ENCODE results near the gene HS1BP3. TPM values are rescaled to one million over a fixed set of nuclear protein-coding genes. Genes with fewer than 3 reads are reported as not detected.
A peak's percentile ranks its signal among the peaks of the same experiment; 100 is the strongest.

Gene HS1BP3
- total and polyA plus RNA-seq, 9 of the 15 experiments (the other 6 are each of a cell fraction or from before 2014, with no cell fraction given), result 0.41 to 8.3 (median 5.9) TPM

DNA sequence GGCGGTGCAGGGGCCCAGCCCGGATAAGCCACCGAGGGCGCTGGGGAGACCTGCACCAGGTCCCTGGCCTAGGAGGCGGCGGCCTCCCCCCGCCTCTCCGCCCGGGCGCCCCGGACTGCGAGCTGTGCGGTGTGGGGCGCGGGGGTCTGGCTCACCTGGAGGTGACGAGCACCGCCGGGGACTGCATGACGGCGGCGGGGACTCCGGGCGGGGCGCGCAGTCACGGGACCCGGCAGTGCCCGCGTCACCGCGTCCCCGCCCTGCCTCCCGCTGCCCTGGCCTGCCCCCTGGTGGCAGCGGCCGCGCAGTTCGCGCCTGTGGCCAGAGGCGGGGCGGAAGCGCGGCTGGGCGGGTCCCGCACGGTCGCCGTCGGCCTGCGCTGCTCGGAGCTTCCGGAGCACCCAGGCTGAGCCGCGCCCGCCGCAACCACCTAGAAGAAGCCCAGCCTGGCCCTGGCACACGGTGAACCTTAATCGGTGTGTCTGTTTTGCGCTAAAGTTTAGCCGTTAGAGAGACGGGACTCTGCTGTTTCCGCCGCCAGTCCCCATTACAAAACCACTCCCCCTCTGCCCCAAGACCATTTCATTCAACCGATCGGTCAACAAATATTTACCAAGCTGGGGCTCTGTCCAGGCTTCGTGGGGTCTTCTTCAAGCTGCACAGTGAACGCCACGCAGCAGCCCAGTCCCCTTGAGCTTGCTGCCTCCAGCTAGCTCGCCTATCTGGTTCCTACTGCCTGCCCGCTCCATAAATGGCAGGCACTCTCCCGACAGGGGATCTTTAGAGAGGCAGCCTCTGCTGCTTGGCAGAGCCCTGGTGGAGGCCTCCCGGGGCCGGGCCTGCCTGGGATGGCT is at the start of gene HS1BP3 (continued):
- TF ChIP-seq RBBP5 (IDR thresholded peaks at IDR 0.05; ENCODE audit: borderline replicate concordance, insufficient read depth, low read length, poor library complexity, severe bottlenecking) (no peak), GABPB1 (CRISPR knock-in tag; IDR thresholded peaks at IDR 0.05) (peak; percentile 15), HEY1 (CRISPR knock-in tag; IDR thresholded peaks at IDR 0.05; ENCODE audit: borderline replicate concordance) (no peak), KDM1A (IDR thresholded peaks at IDR 0.05) (no peak), C11orf30 (IDR thresholded peaks at IDR 0.05; ENCODE audit: low read depth) (no peak), SNIP1 (IDR thresholded peaks at IDR 0.05; ENCODE audit: low read depth) (no peak), RB1 (IDR thresholded peaks at IDR 0.05; ENCODE audit: low read depth) (peak; percentile 99), ZNF445 (CRISPR knock-in tag; IDR thresholded peaks at IDR 0.05; ENCODE audit: low read depth) (no peak), ZZZ3 (IDR thresholded peaks at IDR 0.05) (no peak), SAFB (IDR thresholded peaks at IDR 0.05; ENCODE audit: borderline replicate concordance, low read depth, low read length) (no peak), SRSF9 (IDR thresholded peaks at IDR 0.05; ENCODE audit: borderline replicate concordance, low read depth, low read length) (no peak), RBM39 (optimal IDR thresholded peaks at IDR 0.05; ENCODE audit: low read depth, low read length) (no peak), ATF1 (CRISPR knock-in tag; IDR thresholded peaks at IDR 0.05) (0 out of 2 replicates have a peak, but pooled peaks have one; percentile 34), ATF1 (tag; IDR thresholded peaks at IDR 0.05) (peak; percentile 95), POLR2B (IDR thresholded peaks at IDR 0.05; ENCODE audit: low read depth, partially characterized antibody) (no peak), POLR2A (conservative IDR thresholded peaks at IDR 0.05) (peak; percentile 83), ZNF644 (tag; IDR thresholded peaks at IDR 0.05; ENCODE audit: low read depth) (0 out of 2 replicates have a peak, but pooled peaks have one; percentile 43)
- TF ChIP-seq, protein P1, sequence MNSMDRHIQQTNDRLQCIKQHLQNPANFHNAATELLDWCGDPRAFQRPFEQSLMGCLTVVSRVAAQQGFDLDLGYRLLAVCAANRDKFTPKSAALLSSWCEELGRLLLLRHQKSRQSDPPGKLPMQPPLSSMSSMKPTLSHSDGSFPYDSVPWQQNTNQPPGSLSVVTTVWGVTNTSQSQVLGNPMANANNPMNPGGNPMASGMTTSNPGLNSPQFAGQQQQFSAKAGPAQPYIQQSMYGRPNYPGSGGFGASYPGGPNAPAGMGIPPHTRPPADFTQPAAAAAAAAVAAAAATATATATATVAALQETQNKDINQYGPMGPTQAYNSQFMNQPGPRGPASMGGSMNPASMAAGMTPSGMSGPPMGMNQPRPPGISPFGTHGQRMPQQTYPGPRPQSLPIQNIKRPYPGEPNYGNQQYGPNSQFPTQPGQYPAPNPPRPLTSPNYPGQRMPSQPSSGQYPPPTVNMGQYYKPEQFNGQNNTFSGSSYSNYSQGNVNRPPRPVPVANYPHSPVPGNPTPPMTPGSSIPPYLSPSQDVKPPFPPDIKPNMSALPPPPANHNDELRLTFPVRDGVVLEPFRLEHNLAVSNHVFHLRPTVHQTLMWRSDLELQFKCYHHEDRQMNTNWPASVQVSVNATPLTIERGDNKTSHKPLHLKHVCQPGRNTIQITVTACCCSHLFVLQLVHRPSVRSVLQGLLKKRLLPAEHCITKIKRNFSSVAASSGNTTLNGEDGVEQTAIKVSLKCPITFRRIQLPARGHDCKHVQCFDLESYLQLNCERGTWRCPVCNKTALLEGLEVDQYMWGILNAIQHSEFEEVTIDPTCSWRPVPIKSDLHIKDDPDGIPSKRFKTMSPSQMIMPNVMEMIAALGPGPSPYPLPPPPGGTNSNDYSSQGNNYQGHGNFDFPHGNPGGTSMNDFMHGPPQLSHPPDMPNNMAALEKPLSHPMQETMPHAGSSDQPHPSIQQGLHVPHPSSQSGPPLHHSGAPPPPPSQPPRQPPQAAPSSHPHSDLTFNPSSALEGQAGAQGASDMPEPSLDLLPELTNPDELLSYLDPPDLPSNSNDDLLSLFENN (IDR thresholded peaks at IDR 0.05; ENCODE audit: low read depth in 2 of 2, low read length in 2 of 2), result no peak
- TF ChIP-seq, protein P2, sequence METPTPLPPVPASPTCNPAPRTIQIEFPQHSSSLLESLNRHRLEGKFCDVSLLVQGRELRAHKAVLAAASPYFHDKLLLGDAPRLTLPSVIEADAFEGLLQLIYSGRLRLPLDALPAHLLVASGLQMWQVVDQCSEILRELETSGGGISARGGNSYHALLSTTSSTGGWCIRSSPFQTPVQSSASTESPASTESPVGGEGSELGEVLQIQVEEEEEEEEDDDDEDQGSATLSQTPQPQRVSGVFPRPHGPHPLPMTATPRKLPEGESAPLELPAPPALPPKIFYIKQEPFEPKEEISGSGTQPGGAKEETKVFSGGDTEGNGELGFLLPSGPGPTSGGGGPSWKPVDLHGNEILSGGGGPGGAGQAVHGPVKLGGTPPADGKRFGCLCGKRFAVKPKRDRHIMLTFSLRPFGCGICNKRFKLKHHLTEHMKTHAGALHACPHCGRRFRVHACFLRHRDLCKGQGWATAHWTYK (CRISPR knock-in tag; IDR thresholded peaks at IDR 0.05), result peak; percentile 18; the same call in 1 of the 2 replicates
- TF ChIP-seq, protein P3, sequence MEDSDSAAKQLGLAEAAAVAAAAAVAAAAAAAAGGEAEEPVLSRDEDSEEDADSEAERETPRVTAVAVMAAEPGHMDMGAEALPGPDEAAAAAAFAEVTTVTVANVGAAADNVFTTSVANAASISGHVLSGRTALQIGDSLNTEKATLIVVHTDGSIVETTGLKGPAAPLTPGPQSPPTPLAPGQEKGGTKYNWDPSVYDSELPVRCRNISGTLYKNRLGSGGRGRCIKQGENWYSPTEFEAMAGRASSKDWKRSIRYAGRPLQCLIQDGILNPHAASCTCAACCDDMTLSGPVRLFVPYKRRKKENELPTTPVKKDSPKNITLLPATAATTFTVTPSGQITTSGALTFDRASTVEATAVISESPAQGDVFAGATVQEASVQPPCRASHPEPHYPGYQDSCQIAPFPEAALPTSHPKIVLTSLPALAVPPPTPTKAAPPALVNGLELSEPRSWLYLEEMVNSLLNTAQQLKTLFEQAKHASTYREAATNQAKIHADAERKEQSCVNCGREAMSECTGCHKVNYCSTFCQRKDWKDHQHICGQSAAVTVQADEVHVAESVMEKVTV (CRISPR knock-in tag; IDR thresholded peaks at IDR 0.05), result no peak
- TF ChIP-seq, protein P4, sequence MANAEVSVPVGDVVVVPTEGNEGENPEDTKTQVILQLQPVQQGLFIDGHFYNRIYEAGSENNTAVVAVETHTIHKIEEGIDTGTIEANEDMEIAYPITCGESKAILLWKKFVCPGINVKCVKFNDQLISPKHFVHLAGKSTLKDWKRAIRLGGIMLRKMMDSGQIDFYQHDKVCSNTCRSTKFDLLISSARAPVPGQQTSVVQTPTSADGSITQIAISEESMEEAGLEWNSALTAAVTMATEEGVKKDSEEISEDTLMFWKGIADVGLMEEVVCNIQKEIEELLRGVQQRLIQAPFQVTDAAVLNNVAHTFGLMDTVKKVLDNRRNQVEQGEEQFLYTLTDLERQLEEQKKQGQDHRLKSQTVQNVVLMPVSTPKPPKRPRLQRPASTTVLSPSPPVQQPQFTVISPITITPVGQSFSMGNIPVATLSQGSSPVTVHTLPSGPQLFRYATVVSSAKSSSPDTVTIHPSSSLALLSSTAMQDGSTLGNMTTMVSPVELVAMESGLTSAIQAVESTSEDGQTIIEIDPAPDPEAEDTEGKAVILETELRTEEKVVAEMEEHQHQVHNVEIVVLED (CRISPR knock-in tag; IDR thresholded peaks at IDR 0.05), result peak; percentile 83
